ENCODE measurements around the gene TM9SF4.

Gene TM9SF4

DNA sequence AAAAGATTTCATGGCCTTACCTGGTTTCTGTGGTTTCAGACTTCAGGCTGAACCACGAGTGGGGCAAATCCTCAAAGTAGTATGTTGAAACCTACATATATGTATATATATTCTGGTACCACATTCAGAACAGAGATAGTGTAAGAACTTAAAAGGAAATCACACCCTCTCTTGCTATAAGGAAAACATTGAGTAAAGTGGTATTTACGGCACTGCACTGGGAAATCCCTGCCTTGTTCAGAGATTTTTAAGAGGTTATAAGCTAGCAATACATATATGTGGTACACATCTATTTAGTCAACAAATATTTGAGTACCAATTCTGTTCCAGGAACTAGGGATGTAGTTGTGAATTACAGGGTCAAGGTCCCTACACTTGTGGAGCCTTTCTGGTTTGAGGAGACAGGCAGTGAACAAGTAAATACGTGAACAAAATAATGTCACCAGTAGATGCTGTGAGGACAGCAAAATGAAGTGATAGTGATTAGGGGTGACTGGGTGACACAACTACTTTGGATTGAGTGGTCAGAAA, 1.7 kb downstream of the TM9SF4 start:
- no peak overlapping the region for H3K4me3 ChIP-seq (ENCODE audit: low read length)
- DNase-seq (ENCODE audit: low read depth): no peak
- TF ChIP-seq, protein P1, sequence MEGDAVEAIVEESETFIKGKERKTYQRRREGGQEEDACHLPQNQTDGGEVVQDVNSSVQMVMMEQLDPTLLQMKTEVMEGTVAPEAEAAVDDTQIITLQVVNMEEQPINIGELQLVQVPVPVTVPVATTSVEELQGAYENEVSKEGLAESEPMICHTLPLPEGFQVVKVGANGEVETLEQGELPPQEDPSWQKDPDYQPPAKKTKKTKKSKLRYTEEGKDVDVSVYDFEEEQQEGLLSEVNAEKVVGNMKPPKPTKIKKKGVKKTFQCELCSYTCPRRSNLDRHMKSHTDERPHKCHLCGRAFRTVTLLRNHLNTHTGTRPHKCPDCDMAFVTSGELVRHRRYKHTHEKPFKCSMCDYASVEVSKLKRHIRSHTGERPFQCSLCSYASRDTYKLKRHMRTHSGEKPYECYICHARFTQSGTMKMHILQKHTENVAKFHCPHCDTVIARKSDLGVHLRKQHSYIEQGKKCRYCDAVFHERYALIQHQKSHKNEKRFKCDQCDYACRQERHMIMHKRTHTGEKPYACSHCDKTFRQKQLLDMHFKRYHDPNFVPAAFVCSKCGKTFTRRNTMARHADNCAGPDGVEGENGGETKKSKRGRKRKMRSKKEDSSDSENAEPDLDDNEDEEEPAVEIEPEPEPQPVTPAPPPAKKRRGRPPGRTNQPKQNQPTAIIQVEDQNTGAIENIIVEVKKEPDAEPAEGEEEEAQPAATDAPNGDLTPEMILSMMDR (conservative IDR thresholded peaks at IDR 0.05; ENCODE audit: low read depth, low read length): no peak

DNA sequence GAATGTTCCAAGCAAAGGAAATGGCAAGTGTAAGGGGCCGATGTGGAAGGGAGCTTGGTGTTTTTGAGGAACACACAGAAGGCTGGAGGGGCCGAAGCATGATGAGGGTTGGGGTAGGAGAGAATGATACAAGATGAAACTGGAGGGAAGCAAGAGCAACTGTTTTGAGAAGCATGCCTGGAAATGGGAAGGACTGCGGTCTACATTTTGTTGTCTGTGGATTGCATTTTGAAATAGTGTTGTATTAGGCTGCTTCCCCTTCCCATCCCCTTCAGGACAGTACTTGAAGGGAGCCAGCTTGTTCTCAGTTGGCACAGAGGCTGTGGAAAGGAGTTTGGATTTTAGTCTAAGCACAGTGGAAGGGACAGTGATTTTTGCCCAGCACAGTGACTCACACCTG, 2.2 kb downstream of the TM9SF4 start:
- no peak overlapping the region for H3K4me3 ChIP-seq (ENCODE audit: low read length)
- DNase-seq (ENCODE audit: low read depth): no peak
- TF ChIP-seq, protein P1 (conservative IDR thresholded peaks at IDR 0.05; ENCODE audit: low read depth, low read length): no peak

DNA sequence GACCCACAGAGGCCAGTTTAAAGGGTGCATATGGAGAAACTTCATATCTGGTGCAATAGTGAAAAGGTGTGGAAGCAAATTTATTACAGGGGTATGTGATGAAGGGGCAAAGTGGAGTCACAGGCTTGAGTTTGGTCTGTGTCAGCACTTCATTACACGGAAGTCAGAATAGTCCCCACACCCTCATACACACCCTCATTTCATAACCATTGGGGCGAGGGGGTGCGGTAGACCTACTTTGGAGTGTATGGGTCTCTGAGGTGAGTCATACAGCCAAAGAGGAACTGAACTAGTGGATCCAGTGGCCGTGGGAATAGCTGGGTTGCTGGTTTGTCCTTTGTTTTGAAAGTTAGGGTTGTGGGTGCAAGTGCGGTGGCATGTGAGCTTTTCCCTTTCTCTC, 3.3 kb downstream of the TM9SF4 start:
- DNase-seq (ENCODE audit: low read depth): no peak
- TF ChIP-seq, protein P1 (conservative IDR thresholded peaks at IDR 0.05; ENCODE audit: low read depth, low read length): no peak
- H3K4me3 ChIP-seq (ENCODE audit: low read length): no peak overlapping the region

DNA sequence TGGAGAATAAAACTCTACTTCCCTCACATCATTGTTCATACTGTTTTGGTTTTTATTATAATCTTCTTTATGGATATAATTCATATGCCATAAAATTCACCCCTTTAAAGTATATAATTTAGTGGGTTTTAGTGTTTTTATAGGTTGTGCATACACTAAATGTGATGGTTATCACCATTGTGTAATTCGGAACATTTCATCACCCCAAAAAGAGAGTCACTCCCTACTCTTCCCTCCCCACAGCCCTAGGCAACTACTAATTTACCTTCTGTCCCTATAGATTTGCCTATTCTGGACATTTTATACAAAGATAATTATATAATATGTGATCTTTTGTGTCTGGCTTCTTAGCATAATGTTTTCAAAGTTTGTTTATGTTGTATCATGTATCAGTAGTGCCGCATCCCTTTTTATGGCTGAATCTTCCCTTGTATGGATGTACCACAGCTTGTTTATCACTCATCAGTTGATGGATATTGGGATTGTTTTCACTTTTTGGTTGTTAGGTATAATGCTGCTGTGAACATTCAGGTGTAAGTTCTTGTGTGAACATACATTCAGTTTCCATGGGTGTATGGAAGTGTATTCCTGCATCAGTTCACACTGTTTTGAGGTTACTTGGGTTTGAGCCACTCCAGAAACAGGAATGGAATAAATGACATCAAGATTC, 4.2 kb downstream of the TM9SF4 start:
- TF ChIP-seq, protein P1 (conservative IDR thresholded peaks at IDR 0.05; ENCODE audit: low read depth, low read length): no peak
- DNase-seq (ENCODE audit: low read depth): no peak
- H3K4me3 ChIP-seq (ENCODE audit: low read length): no peak overlapping the region

DNA sequence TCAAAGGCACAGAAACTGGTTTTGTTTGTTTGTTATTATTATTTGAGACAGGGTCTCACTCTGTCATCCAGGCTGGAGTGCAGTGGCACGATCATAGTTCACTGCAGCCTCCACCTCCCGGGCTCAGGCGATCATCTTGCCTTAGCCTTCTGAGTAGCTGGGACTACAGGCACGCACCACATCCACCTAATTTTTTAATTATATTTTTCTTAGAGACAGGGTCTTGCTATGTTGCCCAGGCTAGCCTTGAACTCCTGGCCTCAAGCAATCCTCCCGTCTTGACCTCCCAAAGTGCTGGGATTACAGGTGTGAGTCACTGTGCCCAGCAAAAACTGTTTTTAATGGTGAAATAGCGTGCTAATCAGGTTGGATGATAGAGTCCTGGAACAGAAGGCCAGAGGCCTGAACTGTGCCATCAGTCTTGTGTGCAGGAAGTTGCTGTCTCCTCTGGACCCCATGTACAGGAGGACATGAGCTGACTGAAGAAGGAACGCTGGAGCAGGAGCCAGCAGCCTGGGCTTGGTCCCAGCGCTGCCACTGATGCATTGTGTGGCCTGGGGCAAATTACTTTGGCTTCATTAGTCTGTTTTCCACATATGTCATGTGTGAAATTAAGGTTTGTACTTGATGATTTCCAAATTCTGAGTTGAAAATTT, 4.9 kb downstream of the TM9SF4 start:
- TF ChIP-seq, protein P1 (conservative IDR thresholded peaks at IDR 0.05; ENCODE audit: low read depth, low read length): no peak
- DNase-seq (ENCODE audit: low read depth): no peak
- H3K4me3 ChIP-seq (ENCODE audit: low read length): no peak overlapping the region

DNA sequence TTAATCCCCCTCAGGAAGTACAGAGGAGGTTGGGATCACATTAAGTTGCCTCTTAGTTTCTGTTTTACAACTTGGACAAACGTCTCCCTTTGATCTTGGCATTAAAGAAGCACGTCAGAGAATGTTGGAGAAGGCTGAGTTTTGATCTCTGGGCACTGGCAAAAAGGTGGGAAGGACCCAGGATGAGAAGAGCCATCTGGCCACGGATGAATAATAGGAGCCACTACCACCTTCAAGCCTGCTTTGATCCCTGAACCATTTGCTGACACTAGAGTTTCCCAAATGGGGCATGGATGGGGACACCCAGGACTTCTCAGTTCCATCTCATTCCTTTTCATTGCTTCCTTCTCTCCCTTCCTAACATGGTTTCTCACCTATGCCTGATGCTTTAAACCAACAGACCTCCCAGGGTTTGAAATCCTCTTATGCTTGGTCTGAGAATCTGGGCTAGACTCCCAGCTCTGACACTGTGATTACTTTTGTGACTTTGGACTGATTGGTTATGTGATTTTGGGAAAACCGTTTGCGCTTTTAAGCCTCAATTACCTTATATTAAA, 5.8 kb downstream of the TM9SF4 start:
- H3K4me3 ChIP-seq (ENCODE audit: low read length): no peak overlapping the region
- TF ChIP-seq, protein P1 (conservative IDR thresholded peaks at IDR 0.05; ENCODE audit: low read depth, low read length): no peak
- DNase-seq (ENCODE audit: low read depth): no peak
